HG02763 (cell line): ENCODE measurements around the gene PRKCD.

Experiments used
- ATAC-seq: cut with Tn5 transposase; IDR thresholded peaks from one replicate; pipeline ENCODE4 v1.9.1; 2021; ENCODE audit warnings: mild to moderate bottlenecking, moderate library complexity; ENCODE audit not compliant: unreplicated experiment

The PRKCD gene

GRCh38 chr3:53211706-53212702 lies 51.0 kb downstream of the PRKCD start:
- no peak for ATAC-seq

GRCh38 chr3:53213276-53213675 lies 52.3 kb downstream of the PRKCD start:
- ATAC-seq = no peak

GRCh38 chr3:53215816-53216215 lies 54.8 kb downstream of the PRKCD start:
- ATAC-seq = no peak

- no peak for ATAC-seq
Measured at GRCh38 chr3:53216723-53217122, 55.7 kb downstream of the PRKCD start.

GRCh38 chr3:53217175-53217574 lies 56.2 kb downstream of the PRKCD start:
- ATAC-seq = no peak

- ATAC-seq = no peak
Measured at GRCh38 chr3:53218131-53218530, 57.1 kb downstream of the PRKCD start.

- ATAC-seq = peak; percentile 58
Measured at GRCh38 chr3:53219895-53220483, 59.0 kb downstream of the PRKCD start.

- ATAC-seq = no peak
Measured at GRCh38 chr3:53221345-53221744, 60.3 kb downstream of the PRKCD start.

- ATAC-seq = no peak
Measured at GRCh38 chr3:53221827-53222182, 60.8 kb downstream of the PRKCD start.

- no peak for ATAC-seq
Measured at GRCh38 chr3:53222183-53222901, 61.3 kb downstream of the PRKCD start.

- no peak for ATAC-seq
Measured at GRCh38 chr3:53223025-53223424, 62.0 kb downstream of the PRKCD start.

- ATAC-seq = no peak
Measured at GRCh38 chr3:53223541-53223966, 62.5 kb downstream of the PRKCD start.

GRCh38 chr3:53224026-53224425 lies 63.0 kb downstream of the PRKCD start:
- no peak for ATAC-seq

- ATAC-seq = no peak
Measured at GRCh38 chr3:53224536-53224935, 63.5 kb downstream of the PRKCD start.

GRCh38 chr3:53225181-53225580 lies 64.2 kb downstream of the PRKCD start:
- ATAC-seq = no peak

GRCh38 chr3:53225651-53226050 lies 64.6 kb downstream of the PRKCD start:
- ATAC-seq = no peak

- no peak for ATAC-seq
Measured at GRCh38 chr3:53226142-53226840, 65.3 kb downstream of the PRKCD start.

- ATAC-seq = no peak
Measured at GRCh38 chr3:53226841-53227407, 65.9 kb downstream of the PRKCD start.

- no peak for ATAC-seq
Measured at GRCh38 chr3:53227993-53228885, 67.2 kb downstream of the PRKCD start.

GRCh38 chr3:53229171-53229570 lies 68.2 kb downstream of the PRKCD start:
- no peak for ATAC-seq
